ENCODE measurements around the gene FAM83G. TPM values are rescaled to one million over a fixed set of nuclear protein-coding genes. Genes with fewer than 3 reads are reported as not detected.

The FAM83G gene
- total and polyA plus RNA-seq, 2 experiments from 2014 or later: 7.6 to 44.5 TPM

- H3K4me3 Mint-ChIP-seq: no peak overlapping the region
- TF ChIP-seq ZNF114 (CRISPR knock-in tag; IDR thresholded peaks at IDR 0.05) (no peak), CREB1 (CRISPR knock-in tag; IDR thresholded peaks at IDR 0.05; ENCODE audit: low read depth) (no peak), ZNF331 (CRISPR knock-in tag; IDR thresholded peaks at IDR 0.05; ENCODE audit: low read depth) (no peak)
- H3K27ac ChIP-seq (ENCODE audit: low read depth): no peak overlapping the region
- H3K4me1 Mint-ChIP-seq: 0 out of 3 replicates have a peak, but pooled peaks cover 2% of the 10 kb centered on the region
- H3K4me2 ChIP-seq: no peak overlapping the region
- DNase-seq (ENCODE audit: low spot score) (no peak), ATAC-seq (no peak)
- peaks cover 20% of the 10 kb centered on the region for H3K27me3 Mint-ChIP-seq (ENCODE audit: insufficient read depth, low read depth, poor library complexity)
- no peaks in the 10 kb centered on the region for H3K79me2 ChIP-seq (replicated peaks; ENCODE audit: insufficient read depth)
- no peak overlapping the region for H2AFZ ChIP-seq
- H3K36me3 ChIP-seq (ENCODE audit: insufficient read depth): no peaks in the 10 kb centered on the region
- no peaks in the 10 kb centered on the region for H3K27me3 ChIP-seq (ENCODE audit: insufficient read depth)
- no peaks in the 10 kb centered on the region for H3K4me1 ChIP-seq (ENCODE audit: insufficient read depth)
- H4K20me1 ChIP-seq (replicated peaks; ENCODE audit: insufficient read depth): peaks cover 3% of the 10 kb centered on the region; the same call in 1 of the 2 replicates
- H3K9me3 Mint-ChIP-seq: no peaks in the 10 kb centered on the region
- H3F3A ChIP-seq (replicated peaks; ENCODE audit: low read depth): no peaks in the 10 kb centered on the region
- H3K9me2 ChIP-seq (ENCODE audit: insufficient read depth): no peaks in the 10 kb centered on the region
- H3K27ac Mint-ChIP-seq: peak overlapping the region; percentile 70; the same call in 1 of the 2 replicates
- no peak overlapping the region for H3K4me3 ChIP-seq
- peaks cover 36% of the 10 kb centered on the region for H3K36me3 Mint-ChIP-seq (ENCODE audit: low read depth)
Observed at GRCh38 chr17:18981335-18981641, 23.3 kb downstream of the FAM83G start.

DNA sequence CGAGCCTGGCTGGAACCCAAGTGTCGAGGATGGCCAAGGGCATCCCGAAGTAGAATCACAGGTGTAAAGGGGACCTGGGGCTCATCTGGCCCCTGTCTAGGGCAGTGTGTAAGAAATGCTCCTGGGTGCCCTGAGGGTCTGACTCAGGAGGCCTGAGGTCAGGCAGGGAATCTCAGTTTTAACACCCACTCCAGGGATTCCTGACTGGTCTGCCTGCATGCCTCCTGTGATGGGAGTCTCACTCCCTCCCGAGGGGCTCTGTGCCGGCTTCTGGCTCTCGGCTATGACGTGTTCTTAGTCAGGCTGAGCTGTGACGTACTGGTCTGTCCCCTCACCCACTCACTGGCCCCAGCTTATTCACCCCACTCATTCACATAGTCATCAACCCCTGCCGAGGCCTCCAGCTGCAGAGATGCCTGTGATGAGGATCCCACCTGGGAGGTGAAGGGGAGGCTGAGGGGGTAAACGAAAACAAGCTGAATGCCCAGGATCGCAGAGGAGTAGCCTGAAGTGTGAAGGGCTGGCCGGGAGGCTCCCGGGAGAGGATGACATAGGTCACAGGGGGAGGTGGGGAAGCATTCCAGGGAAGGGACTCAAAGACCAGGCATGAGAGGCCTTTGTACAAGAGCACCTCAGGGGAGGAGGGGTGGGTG is 23.8 kb downstream of the FAM83G start:
- Histone ChIP-seq H3K4me1 (ENCODE audit: insufficient read depth) (no peaks in the 10 kb centered on the region), H3K27me3 (ENCODE audit: insufficient read depth) (no peaks in the 10 kb centered on the region), H3K79me2 (replicated peaks; ENCODE audit: insufficient read depth) (0 out of 2 replicates have a peak, but pooled peaks cover 3% of the 10 kb centered on the region), H3F3A (replicated peaks; ENCODE audit: low read depth) (no peaks in the 10 kb centered on the region), H4K20me1 (replicated peaks; ENCODE audit: insufficient read depth) (peaks cover 3% of the 10 kb centered on the region; the same call in 1 of the 2 replicates), H3K36me3 (ENCODE audit: insufficient read depth) (peaks cover 2% of the 10 kb centered on the region; the same call in 1 of the 2 replicates), H3K27ac (ENCODE audit: low read depth) (no peak overlapping the region), H3K4me3 (no peak overlapping the region), H3K9me2 (ENCODE audit: insufficient read depth) (no peaks in the 10 kb centered on the region), H2AFZ (no peak overlapping the region), H3K4me2 (no peak overlapping the region)
- no peak overlapping the region for H3K4me3 Mint-ChIP-seq
- DNase-seq (ENCODE audit: low spot score) (no peak), ATAC-seq (peak; percentile 10; the same call in 2 of the 3 replicates)
- H3K27me3 Mint-ChIP-seq (ENCODE audit: insufficient read depth, low read depth, poor library complexity): peaks cover 18% of the 10 kb centered on the region
- H3K9me3 Mint-ChIP-seq: no peaks in the 10 kb centered on the region
- H3K4me1 Mint-ChIP-seq: 0 out of 3 replicates have a peak, but pooled peaks cover 2% of the 10 kb centered on the region
- peak overlapping the region; percentile 70; the same call in 1 of the 2 replicates for H3K27ac Mint-ChIP-seq
- peaks cover 33% of the 10 kb centered on the region for H3K36me3 Mint-ChIP-seq (ENCODE audit: low read depth)
- no peak for TF ChIP-seq STAT1 (IDR thresholded peaks at IDR 0.05; ENCODE audit: unreplicated experiment)
- no peak for TF ChIP-seq EZH2phosphoT487 (IDR thresholded peaks at IDR 0.05; ENCODE audit: unreplicated experiment)
- TF ChIP-seq, protein P1, sequence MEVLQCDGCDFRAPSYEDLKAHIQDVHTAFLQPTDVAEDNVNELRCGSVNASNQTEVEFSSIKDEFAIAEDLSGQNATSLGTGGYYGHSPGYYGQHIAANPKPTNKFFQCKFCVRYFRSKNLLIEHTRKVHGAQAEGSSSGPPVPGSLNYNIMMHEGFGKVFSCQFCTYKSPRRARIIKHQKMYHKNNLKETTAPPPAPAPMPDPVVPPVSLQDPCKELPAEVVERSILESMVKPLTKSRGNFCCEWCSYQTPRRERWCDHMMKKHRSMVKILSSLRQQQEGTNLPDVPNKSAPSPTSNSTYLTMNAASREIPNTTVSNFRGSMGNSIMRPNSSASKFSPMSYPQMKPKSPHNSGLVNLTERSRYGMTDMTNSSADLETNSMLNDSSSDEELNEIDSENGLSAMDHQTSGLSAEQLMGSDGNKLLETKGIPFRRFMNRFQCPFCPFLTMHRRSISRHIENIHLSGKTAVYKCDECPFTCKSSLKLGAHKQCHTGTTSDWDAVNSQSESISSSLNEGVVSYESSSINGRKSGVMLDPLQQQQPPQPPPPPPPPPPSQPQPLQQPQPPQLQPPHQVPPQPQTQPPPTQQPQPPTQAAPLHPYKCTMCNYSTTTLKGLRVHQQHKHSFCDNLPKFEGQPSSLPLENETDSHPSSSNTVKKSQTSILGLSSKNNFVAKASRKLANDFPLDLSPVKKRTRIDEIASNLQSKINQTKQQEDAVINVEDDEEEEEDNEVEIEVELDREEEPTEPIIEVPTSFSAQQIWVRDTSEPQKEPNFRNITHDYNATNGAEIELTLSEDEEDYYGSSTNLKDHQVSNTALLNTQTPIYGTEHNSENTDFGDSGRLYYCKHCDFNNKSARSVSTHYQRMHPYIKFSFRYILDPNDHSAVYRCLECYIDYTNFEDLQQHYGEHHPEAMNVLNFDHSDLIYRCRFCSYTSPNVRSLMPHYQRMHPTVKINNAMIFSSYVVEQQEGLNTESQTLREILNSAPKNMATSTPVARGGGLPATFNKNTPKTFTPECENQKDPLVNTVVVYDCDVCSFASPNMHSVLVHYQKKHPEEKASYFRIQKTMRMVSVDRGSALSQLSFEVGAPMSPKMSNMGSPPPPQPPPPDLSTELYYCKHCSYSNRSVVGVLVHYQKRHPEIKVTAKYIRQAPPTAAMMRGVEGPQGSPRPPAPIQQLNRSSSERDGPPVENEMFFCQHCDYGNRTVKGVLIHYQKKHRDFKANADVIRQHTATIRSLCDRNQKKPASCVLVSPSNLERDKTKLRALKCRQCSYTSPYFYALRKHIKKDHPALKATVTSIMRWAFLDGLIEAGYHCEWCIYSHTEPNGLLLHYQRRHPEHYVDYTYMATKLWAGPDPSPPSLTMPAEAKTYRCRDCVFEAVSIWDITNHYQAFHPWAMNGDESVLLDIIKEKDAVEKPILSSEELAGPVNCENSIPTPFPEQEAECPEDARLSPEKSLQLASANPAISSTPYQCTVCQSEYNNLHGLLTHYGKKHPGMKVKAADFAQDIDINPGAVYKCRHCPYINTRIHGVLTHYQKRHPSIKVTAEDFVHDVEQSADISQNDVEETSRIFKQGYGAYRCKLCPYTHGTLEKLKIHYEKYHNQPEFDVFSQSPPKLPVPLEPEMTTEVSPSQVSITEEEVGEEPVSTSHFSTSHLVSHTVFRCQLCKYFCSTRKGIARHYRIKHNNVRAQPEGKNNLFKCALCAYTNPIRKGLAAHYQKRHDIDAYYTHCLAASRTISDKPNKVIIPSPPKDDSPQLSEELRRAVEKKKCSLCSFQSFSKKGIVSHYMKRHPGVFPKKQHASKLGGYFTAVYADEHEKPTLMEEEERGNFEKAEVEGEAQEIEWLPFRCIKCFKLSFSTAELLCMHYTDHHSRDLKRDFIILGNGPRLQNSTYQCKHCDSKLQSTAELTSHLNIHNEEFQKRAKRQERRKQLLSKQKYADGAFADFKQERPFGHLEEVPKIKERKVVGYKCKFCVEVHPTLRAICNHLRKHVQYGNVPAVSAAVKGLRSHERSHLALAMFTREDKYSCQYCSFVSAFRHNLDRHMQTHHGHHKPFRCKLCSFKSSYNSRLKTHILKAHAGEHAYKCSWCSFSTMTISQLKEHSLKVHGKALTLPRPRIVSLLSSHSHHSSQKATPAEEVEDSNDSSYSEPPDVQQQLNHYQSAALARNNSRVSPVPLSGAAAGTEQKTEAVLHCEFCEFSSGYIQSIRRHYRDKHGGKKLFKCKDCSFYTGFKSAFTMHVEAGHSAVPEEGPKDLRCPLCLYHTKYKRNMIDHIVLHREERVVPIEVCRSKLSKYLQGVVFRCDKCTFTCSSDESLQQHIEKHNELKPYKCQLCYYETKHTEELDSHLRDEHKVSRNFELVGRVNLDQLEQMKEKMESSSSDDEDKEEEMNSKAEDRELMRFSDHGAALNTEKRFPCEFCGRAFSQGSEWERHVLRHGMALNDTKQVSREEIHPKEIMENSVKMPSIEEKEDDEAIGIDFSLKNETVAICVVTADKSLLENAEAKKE (CRISPR knock-in tag; IDR thresholded peaks at IDR 0.05): no peak
- no peak for TF ChIP-seq CTCF (conservative IDR thresholded peaks at IDR 0.05; ENCODE audit: low read depth in 2 of 2)
- TF ChIP-seq ZNF331 (CRISPR knock-in tag; IDR thresholded peaks at IDR 0.05; ENCODE audit: low read depth): no peak
- TF ChIP-seq CREB1 (CRISPR knock-in tag; IDR thresholded peaks at IDR 0.05; ENCODE audit: low read depth): no peak
- no peak for TF ChIP-seq EZH2 (IDR thresholded peaks at IDR 0.05; ENCODE audit: low read depth, unreplicated experiment)
- no peak for TF ChIP-seq JUNB (IDR thresholded peaks at IDR 0.05; ENCODE audit: unreplicated experiment)
- TF ChIP-seq POLR2AphosphoS5 (IDR thresholded peaks at IDR 0.05; ENCODE audit: low read depth): no peak
